OCI-LY3 (cell line): ENCODE results near the gene PCBP3.
"Not testable (repeated sequence)": the region's sequence is repeated elsewhere in the genome, so short reads cannot be mapped to it uniquely, and the experiment has no call there.

Experiments
- H2AFZ ChIP-seq: fragments of 200-600, 300-600 bp; shearing (Covaris generic); 2 replicates; pipeline ENCODE4 v1.6.0; 2014; ENCODE audit warnings: antibody characterized with exemption, low read depth, low read length
- H3K27ac ChIP-seq: fragments of 200-600, 300-600 bp; sonication (generic); 2 replicates; pipeline ENCODE4 v1.5.1; 2014; ENCODE audit warnings: mild to moderate bottlenecking, low read length, moderate library complexity, mixed read lengths
- H3K27me3 ChIP-seq: fragments of 200-600, 300-600 bp; sonication (generic); 2 replicates; pipeline ENCODE4 v1.6.1; 2014; ENCODE audit warnings: low read depth, low read length, mixed read lengths
- H3K36me3 ChIP-seq: fragments of 200-600, 300-600 bp; sonication (generic); replicated peaks from 2 replicates; pipeline ENCODE3; 2014; ENCODE audit warnings: low read depth, low read length, mixed read lengths
- H3K4me1 ChIP-seq: fragments of 300-600, 200-600 bp; sonication (generic); 2 replicates; pipeline ENCODE4 v1.6.1; 2014; ENCODE audit warnings: low read length, mixed read lengths
- H3K4me2 ChIP-seq: fragments of 200-600, 300-600 bp; sonication (generic); 2 replicates; pipeline ENCODE4 v1.6.1; 2014; ENCODE audit warnings: low read length, mixed read lengths
- H3K4me3 ChIP-seq: fragments of 300-600, 200-600 bp; sonication (generic); 2 replicates; pipeline ENCODE4 v1.5.1; 2014; ENCODE audit warnings: antibody characterized with exemption, mild to moderate bottlenecking, low read length, moderate library complexity
- H3K79me2 ChIP-seq: fragments of 300-600, 200-600 bp; shearing (Covaris generic); 2 replicates; pipeline ENCODE4 v1.6.1; 2014; ENCODE audit warnings: mild to moderate bottlenecking, low read length, mixed read lengths
- H3K9ac ChIP-seq: fragments of 300-600, 200-600 bp; shearing (Covaris generic); 2 replicates; pipeline ENCODE4 v1.6.0; 2014; ENCODE audit warnings: mild to moderate bottlenecking, low read length, moderate library complexity
- H3K9me3 ChIP-seq: fragments of 200-600, 300-600 bp; shearing (Covaris generic); 2 replicates; pipeline ENCODE4 v1.6.1; 2014; ENCODE audit warnings: low read length, mixed read lengths; ENCODE audit not compliant: insufficient read depth
- H4K20me1 ChIP-seq: fragments of 200-600, 300-600 bp; sonication (generic); 2 replicates; pipeline ENCODE4 v1.6.1; 2016; ENCODE audit warnings: low read length, mixed read lengths; ENCODE audit not compliant: insufficient read depth
- EZH2phosphoT487 ChIP-seq: fragments of 200-600 bp; shearing (Covaris generic); IDR thresholded peaks from 2 replicates; pipeline ENCODE4 v1.6.1; 2018; ENCODE audit warnings: antibody characterized with exemption, mixed run types, low read depth
- TF ChIP-seq, protein P1 (sequence below): fragments of 200-600, 300-600 bp; sonication (generic); IDR thresholded peaks from 2 replicates; pipeline ENCODE4 v1.5.1; 2014; ENCODE audit warnings: antibody characterized with exemption, low read length, low read depth

PCBP3 gene

DNA sequence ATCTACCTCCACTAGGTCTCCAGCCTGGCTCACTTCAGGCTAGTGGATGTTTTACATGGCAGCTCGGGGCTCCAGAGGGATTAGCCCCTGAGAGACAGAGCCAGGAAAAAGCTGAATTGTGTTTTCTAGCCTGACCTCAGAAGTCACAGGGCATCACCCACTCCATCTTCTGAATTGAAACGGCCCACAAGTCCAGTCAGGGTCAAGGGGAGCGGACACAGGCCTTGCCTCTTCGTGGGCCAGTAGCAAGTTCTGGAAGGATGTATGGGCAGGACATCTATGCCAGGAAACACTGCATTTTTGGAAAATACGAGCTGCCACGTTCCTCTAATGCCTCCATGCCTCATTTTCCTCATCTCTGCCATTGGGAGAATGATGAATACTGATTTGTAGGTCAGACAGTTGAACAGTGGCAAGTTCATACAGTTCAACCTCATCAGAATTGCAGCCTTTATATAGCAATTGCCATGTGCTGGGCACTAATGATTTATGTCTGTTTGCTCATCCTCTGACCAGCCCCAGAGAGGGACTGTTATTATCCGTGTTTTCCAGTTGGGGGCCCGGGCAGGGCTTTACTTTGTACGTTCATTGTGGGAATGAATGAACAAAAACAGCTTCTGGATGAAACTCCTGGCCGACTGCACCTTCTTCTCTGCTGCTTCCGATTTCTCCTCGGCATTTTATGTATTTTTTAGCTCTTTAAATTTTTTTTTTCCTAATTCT, 23.2 kb upstream of the PCBP3 start:
- Histone ChIP-seq H3K9me3 (no peaks in the 10 kb centered on the region), H3K79me2 (no peaks in the 10 kb centered on the region), H3K4me1 (no peaks in the 10 kb centered on the region), H3K27ac (no peak overlapping the region), H3K4me2 (no peak overlapping the region), H3K4me3 (no peak overlapping the region), H3K9ac (no peak overlapping the region), H2AFZ (no peak overlapping the region), H4K20me1 (no peaks in the 10 kb centered on the region), H3K36me3 (no peaks in the 10 kb centered on the region), H3K27me3 (no peaks in the 10 kb centered on the region; the same call in none of the 2 replicates)
- TF ChIP-seq EZH2phosphoT487: no peak
- TF ChIP-seq, protein P1, sequence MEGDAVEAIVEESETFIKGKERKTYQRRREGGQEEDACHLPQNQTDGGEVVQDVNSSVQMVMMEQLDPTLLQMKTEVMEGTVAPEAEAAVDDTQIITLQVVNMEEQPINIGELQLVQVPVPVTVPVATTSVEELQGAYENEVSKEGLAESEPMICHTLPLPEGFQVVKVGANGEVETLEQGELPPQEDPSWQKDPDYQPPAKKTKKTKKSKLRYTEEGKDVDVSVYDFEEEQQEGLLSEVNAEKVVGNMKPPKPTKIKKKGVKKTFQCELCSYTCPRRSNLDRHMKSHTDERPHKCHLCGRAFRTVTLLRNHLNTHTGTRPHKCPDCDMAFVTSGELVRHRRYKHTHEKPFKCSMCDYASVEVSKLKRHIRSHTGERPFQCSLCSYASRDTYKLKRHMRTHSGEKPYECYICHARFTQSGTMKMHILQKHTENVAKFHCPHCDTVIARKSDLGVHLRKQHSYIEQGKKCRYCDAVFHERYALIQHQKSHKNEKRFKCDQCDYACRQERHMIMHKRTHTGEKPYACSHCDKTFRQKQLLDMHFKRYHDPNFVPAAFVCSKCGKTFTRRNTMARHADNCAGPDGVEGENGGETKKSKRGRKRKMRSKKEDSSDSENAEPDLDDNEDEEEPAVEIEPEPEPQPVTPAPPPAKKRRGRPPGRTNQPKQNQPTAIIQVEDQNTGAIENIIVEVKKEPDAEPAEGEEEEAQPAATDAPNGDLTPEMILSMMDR: no peak

DNA sequence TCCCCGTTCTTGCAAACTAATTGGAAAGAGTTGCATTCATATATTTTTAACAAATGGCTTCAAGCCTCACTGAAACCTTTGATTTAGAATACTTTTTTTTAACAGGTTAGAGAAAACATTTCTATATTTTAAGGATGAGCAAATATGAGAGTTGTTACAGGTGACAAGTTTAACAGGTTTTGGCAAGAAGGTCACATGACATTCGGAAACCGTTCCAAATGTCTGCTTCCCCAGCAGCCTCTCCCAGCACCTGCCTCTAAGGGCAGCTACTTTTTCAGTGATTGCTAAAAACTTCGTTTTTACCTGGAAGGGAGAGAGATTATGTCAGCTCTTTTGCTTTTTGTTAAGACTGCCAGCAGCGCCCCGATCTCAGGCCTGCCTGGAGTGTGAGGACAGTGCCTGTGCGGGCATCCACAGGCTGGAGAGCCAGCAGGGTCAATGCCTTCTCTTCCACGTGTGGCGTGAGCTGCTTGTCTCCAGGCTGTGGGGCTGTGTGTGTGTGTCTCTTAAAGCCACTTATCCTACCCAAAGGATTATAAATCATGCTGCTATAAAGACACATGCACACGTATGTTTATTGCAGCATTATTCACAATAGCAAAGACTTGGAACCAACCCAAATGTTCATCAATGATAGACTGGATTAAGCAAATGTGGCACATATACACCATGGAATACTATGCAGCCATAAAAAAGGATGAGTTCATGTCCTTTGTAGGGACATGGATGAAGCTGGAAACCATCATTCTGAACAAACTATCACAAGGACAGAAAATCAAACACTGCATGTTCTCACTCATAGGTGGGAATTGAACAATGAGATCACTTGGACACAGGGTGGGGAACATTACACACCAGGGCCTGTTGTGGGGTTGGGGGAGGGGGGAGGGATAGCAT, 21.8 kb upstream of the PCBP3 start:
- H3K27me3 ChIP-seq, H3K4me2 ChIP-seq, H2AFZ ChIP-seq, H3K79me2 ChIP-seq, H3K9ac ChIP-seq, H4K20me1 ChIP-seq, H3K9me3 ChIP-seq, H3K4me3 ChIP-seq, H3K36me3 ChIP-seq, H3K4me1 ChIP-seq, H3K27ac ChIP-seq: not testable (repeated sequence)

DNA sequence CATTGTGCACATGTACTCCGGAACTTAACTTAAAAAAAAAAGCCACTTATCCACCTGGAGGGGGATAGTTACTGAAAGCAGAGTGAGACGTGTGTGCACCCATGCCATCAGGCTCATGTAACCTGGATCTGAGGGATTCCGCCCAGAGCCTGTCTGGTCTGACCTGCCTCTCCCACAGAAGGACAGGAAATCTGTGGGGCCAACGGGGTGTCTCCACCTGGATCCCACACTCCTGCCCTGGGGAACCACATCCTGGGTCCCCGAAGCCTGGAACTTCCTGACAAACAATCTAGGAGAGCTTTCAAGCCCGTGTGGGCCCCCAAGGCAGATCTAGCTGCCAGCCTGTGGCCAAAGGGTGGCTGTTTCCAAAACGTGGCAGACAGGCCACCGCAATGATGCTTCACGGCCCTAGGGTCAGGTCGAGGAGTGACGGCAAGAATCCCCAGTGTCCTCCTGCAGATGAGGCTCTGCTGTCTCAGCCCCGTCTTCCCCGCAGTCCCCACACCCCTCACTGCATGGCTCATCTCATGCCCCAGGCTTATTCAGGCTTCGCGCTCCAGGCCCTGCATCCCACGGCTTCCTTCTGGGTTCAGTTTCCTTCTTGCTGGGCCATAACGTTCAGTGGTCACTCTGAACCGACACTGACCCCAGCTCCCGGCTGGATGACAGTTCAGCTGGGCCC, 21.0 kb upstream of the PCBP3 start:
- Histone ChIP-seq H3K27me3 (no peaks in the 10 kb centered on the region; the same call in none of the 2 replicates), H3K79me2 (no peaks in the 10 kb centered on the region), H3K36me3 (no peaks in the 10 kb centered on the region), H3K4me3 (no peak overlapping the region), H2AFZ (no peak overlapping the region), H3K4me2 (no peak overlapping the region), H3K9me3 (no peaks in the 10 kb centered on the region), H3K27ac (no peak overlapping the region), H3K9ac (no peak overlapping the region), H4K20me1 (no peaks in the 10 kb centered on the region), H3K4me1 (no peaks in the 10 kb centered on the region)
- TF ChIP-seq EZH2phosphoT487: no peak
- TF ChIP-seq, protein P1: no peak

DNA sequence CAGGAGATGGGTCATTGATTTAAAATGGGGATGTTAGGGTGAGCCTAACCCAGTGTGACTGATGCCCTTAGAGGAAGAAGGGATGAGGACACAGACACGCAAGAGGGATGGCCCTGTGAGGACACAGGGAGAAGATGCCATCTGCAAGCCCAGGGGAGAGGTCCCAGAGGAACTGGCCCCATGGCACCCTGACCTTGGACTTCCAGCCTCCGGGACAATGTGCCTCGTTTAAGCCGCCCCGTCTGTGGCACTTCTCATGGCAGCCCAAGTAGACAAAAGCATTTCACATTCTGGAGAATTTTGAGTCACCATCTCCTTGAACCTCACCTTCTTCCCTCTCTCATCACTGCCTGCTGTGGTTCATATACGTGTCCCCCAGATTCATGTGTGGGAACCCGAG, 20.1 kb upstream of the PCBP3 start:
- no peak overlapping the region for H2AFZ ChIP-seq
- TF ChIP-seq, protein P1: no peak
- TF ChIP-seq EZH2phosphoT487: no peak

DNA sequence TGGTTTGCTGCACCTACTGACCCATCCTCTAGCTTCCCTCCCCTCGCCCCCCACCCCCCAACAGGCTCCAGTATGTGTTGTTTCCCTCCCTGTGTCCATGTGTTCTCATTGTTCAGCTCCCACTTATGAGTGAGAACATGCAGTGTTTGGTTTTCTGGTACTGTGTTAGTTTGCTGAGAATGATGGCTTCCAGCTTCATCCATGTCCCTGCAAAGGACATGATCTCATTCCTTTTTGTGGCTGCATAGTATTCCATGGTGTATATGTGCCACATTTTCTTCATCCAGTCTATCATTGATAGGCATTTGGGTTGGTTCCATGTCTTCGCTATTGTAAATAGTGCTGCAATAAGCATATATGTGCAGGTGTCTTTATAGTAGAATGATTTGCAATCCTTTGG, 17.4 kb upstream of the PCBP3 start:
- not testable (repeated sequence) for H3K4me1 ChIP-seq, H4K20me1 ChIP-seq, H3K27me3 ChIP-seq, H3K9ac ChIP-seq, H3K27ac ChIP-seq, H3K4me3 ChIP-seq, H3K9me3 ChIP-seq, H3K79me2 ChIP-seq, H2AFZ ChIP-seq, H3K36me3 ChIP-seq, H3K4me2 ChIP-seq

More for the DNA sequence above, 20.1 kb upstream of the PCBP3 start:
- Histone ChIP-seq H3K9me3 (no peaks in the 10 kb centered on the region), H3K9ac (no peak overlapping the region), H3K4me3 (no peak overlapping the region), H3K4me1 (no peaks in the 10 kb centered on the region), H3K4me2 (no peak overlapping the region), H4K20me1 (no peaks in the 10 kb centered on the region), H3K27me3 (no peaks in the 10 kb centered on the region; the same call in none of the 2 replicates), H3K79me2 (no peaks in the 10 kb centered on the region), H3K36me3 (no peaks in the 10 kb centered on the region), H3K27ac (no peak overlapping the region)
